ENCODE results near the gene FGD3. TPM values are rescaled to one million over a fixed set of nuclear protein-coding genes. Genes with fewer than 3 reads are reported as not detected.

The FGD3 gene
- total and polyA plus RNA-seq, 2 of the 8 experiments (the other 6 are each of a cell fraction or from before 2014, with no cell fraction given): 1.4 to 1.9 TPM

- TF ChIP-seq RAD21 (IDR thresholded peaks at IDR 0.05 in 1 of 2, conservative IDR thresholded peaks at IDR 0.05 in 1 of 2; ENCODE audit: low read depth in 2 of 2, low read length in 2 of 2) (no peak), CHD1 (IDR thresholded peaks at IDR 0.05; ENCODE audit: low read depth, low read length) (no peak), CBX5 (IDR thresholded peaks at IDR 0.05; ENCODE audit: low read depth, low read length) (no peak), TAF1 (IDR thresholded peaks at IDR 0.05; ENCODE audit: low read depth, low read length) (no peak), EGR1 (IDR thresholded peaks at IDR 0.05; ENCODE audit: borderline replicate concordance, low read depth, low read length) (no peak), SUZ12 (IDR thresholded peaks at IDR 0.05; ENCODE audit: low read length) (no peak), SAP30 (IDR thresholded peaks at IDR 0.05; ENCODE audit: insufficient read depth, insufficient replicate concordance, low read length) (no peak)
These were observed 32.9 kb downstream of the FGD3 start (continued) for GRCh38 chr9:92980085-92980745.

Measured in H1 (cell line).